ENCODE data around the gene RASL10A.

Gene RASL10A

DNA sequence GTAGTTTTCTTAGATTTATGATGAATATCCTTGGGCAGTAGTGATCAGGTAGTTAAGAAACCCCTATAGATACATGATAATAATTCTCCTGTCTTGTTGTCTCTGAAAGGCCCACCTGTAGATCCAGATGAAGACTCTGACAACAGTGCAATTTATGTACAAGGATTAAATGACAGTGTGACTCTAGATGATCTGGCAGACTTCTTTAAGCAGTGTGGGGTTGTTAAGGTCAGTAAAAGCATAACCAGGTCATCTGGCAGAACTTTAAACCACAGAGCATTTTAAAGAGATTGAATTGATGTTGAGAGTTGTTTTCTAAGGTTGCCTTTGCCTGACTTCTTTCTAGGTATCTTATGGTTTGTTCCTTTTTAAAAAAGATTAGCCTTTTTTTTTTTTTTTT lies 23.1 kb downstream of the RASL10A start:
- Histone ChIP-seq H3K27ac (no peak overlapping the region), H3K36me3 (ENCODE audit: control insufficient read depth, insufficient read depth, low read length) (no peaks in the 10 kb centered on the region)

DNA sequence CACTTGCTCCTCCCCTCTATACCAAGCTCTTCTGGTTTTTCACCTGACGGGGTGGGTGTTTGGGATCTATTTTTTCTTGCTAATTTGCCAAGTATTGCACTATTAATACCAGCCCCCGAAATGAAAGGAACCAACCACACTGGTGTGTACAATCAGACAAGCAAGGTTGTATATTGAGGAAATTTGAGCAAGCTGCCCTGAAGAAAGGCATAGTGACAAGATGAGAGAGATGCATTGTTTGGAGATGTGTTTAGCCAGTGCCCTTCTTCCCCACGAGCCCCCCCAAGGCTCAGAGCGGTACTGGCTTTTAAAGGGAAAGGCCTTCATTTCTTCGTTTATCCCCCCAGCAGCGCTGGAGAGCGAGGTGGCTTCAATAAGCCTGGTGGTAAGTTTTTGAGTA lies 24.3 kb downstream of the RASL10A start:
- Histone ChIP-seq H3K27ac (no peak overlapping the region), H3K9me3 (ENCODE audit: control insufficient read depth, low read length) (no peaks in the 10 kb centered on the region), H2AFZ (no peak overlapping the region), H3K27me3 (ENCODE audit: control insufficient read depth, insufficient read depth, low read length) (no peaks in the 10 kb centered on the region), H3K36me3 (ENCODE audit: control insufficient read depth, insufficient read depth, low read length) (no peaks in the 10 kb centered on the region), H3K4me2 (ENCODE audit: low read length) (no peak overlapping the region), H3K4me1 (no peaks in the 10 kb centered on the region), H3K79me2 (peaks cover 3% of the 10 kb centered on the region), H3K9ac (no peak overlapping the region), H3K4me3 (ENCODE audit: low read depth, low read length) (no peak overlapping the region)
- TF ChIP-seq, protein P1, sequence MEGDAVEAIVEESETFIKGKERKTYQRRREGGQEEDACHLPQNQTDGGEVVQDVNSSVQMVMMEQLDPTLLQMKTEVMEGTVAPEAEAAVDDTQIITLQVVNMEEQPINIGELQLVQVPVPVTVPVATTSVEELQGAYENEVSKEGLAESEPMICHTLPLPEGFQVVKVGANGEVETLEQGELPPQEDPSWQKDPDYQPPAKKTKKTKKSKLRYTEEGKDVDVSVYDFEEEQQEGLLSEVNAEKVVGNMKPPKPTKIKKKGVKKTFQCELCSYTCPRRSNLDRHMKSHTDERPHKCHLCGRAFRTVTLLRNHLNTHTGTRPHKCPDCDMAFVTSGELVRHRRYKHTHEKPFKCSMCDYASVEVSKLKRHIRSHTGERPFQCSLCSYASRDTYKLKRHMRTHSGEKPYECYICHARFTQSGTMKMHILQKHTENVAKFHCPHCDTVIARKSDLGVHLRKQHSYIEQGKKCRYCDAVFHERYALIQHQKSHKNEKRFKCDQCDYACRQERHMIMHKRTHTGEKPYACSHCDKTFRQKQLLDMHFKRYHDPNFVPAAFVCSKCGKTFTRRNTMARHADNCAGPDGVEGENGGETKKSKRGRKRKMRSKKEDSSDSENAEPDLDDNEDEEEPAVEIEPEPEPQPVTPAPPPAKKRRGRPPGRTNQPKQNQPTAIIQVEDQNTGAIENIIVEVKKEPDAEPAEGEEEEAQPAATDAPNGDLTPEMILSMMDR (IDR thresholded peaks at IDR 0.05), result no peak

More for the DNA sequence above, 23.1 kb downstream of the RASL10A start:
- H3K9me3 ChIP-seq (ENCODE audit: control insufficient read depth, low read length), result no peaks in the 10 kb centered on the region
- H3K79me2 ChIP-seq, result peaks cover 3% of the 10 kb centered on the region
- no peak overlapping the region for H3K4me3 ChIP-seq (ENCODE audit: low read depth, low read length)
- no peaks in the 10 kb centered on the region for H3K27me3 ChIP-seq (ENCODE audit: control insufficient read depth, insufficient read depth, low read length)
- no peaks in the 10 kb centered on the region for H3K4me1 ChIP-seq
- H3K4me2 ChIP-seq (ENCODE audit: low read length), result no peak overlapping the region
- no peak overlapping the region for H3K9ac ChIP-seq
- no peak overlapping the region for H2AFZ ChIP-seq
- TF ChIP-seq, protein P1 (IDR thresholded peaks at IDR 0.05), result no peak

DNA sequence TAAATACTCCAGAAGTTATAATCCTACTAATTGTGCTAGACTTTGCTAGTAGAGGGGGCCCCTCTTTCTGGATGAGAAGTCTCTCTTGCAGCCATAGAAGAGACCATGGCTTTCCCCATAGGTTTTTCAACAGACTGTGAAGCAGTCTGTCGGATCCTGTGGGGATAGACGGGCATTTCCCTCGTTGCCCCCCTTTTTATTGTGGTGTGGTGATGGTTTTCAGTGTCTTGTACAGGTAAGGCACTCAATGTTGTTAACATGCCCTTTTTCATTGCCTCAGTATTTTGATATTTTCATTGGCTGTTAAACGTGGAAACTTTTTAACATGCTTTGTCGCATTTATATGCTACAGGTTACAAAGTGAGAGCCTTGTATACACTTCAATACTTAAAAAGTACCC lies 25.4 kb downstream of the RASL10A start:
- Histone ChIP-seq H3K4me1 (no peaks in the 10 kb centered on the region), H3K36me3 (ENCODE audit: control insufficient read depth, insufficient read depth, low read length) (no peaks in the 10 kb centered on the region), H3K4me3 (ENCODE audit: low read depth, low read length) (no peak overlapping the region), H2AFZ (no peak overlapping the region), H3K9me3 (ENCODE audit: control insufficient read depth, low read length) (no peaks in the 10 kb centered on the region), H3K9ac (no peak overlapping the region), H3K79me2 (peaks cover 3% of the 10 kb centered on the region), H3K27ac (no peak overlapping the region), H3K4me2 (ENCODE audit: low read length) (no peak overlapping the region), H3K27me3 (ENCODE audit: control insufficient read depth, insufficient read depth, low read length) (no peaks in the 10 kb centered on the region)
- TF ChIP-seq, protein P1 (IDR thresholded peaks at IDR 0.05), result no peak

DNA sequence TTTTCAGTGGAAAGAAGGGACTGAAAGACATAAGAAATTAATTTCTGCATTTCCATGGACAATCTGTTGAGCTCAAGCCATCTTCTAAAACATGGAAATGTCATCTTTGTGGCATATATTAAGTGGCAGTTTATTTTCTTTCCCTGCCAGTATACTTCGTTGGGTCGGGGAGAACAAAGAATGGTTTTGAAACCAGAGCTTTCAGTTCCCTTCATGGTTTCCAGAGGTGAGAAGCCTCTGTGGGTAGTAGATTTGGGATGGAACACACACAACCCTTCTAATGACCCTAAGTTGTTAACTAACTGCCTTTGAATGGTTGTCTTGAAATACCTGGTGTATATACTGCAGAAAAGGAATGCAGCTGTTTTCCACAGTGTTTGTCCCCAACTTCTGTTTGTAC lies 26.7 kb downstream of the RASL10A start:
- Histone ChIP-seq H2AFZ (no peak overlapping the region), H3K9ac (no peak overlapping the region), H3K79me2 (peaks cover 5% of the 10 kb centered on the region), H3K27ac (no peak overlapping the region), H3K27me3 (ENCODE audit: control insufficient read depth, insufficient read depth, low read length) (no peaks in the 10 kb centered on the region), H3K9me3 (ENCODE audit: control insufficient read depth, low read length) (no peaks in the 10 kb centered on the region), H3K36me3 (ENCODE audit: control insufficient read depth, insufficient read depth, low read length) (no peaks in the 10 kb centered on the region), H3K4me1 (no peaks in the 10 kb centered on the region), H3K4me3 (ENCODE audit: low read depth, low read length) (no peak overlapping the region), H3K4me2 (ENCODE audit: low read length) (no peak overlapping the region)
- TF ChIP-seq, protein P1 (IDR thresholded peaks at IDR 0.05), result no peak

DNA sequence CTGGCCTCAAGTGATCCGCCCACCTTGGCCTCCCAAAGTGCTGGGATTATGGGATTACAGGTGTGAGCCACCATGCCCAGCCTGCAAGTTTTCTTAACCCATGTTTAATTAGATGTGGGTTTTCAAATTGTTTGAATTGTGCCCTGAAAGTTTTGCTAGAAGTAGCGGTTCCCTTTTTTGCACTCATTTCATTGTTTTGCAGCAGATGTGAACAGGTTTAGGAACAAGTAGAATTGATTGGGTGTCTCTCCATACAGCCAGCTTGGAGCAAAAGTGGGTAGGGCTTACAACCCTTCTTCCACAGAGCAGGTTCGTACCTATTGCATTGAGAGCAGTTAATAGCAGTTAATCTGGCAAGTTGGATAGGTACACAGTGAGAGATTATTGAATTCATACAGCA lies 31.3 kb downstream of the RASL10A start:
- no peak overlapping the region for H3K27ac ChIP-seq
- no peak overlapping the region for H2AFZ ChIP-seq
- no peaks in the 10 kb centered on the region for H3K36me3 ChIP-seq (ENCODE audit: control insufficient read depth, insufficient read depth, low read length)
- H3K4me1 ChIP-seq, result no peaks in the 10 kb centered on the region
- no peaks in the 10 kb centered on the region for H3K27me3 ChIP-seq (ENCODE audit: control insufficient read depth, insufficient read depth, low read length)
- H3K9ac ChIP-seq, result no peak overlapping the region
- H3K4me2 ChIP-seq (ENCODE audit: low read length), result no peak overlapping the region
- TF ChIP-seq, protein P1 (IDR thresholded peaks at IDR 0.05), result no peak
- H3K4me3 ChIP-seq (ENCODE audit: low read depth, low read length), result no peak overlapping the region
- peaks cover 5% of the 10 kb centered on the region for H3K79me2 ChIP-seq
- H3K9me3 ChIP-seq (ENCODE audit: control insufficient read depth, low read length), result no peaks in the 10 kb centered on the region

Measured in parathyroid adenoma (tissue), 2 donors.